ENCODE data around the gene SLC16A13.
A peak's percentile ranks its signal among the peaks of the same experiment; 100 is the strongest.

SLC16A13 gene

GRCh38 chr17:7056386-7056785 lies 20.6 kb downstream of the SLC16A13 start:
- Histone ChIP-seq H3K27me3 (no peaks in the 10 kb centered on the region), H3K36me3 (no peaks in the 10 kb centered on the region), H3K4me1 (no peaks in the 10 kb centered on the region), H3K9me3 (no peaks in the 10 kb centered on the region), H3K4me3 (ENCODE audit: low read depth, low read length) (no peak overlapping the region)
- no peak for DNase-seq
- TF ChIP-seq CTCF (IDR thresholded peaks at IDR 0.05; ENCODE audit: low read depth, low read length), result no peak

GRCh38 chr17:7058831-7059447 lies 23.1 kb downstream of the SLC16A13 start:
- H3K4me1 ChIP-seq, result peaks cover 4% of the 10 kb centered on the region
- no peaks in the 10 kb centered on the region for H3K27me3 ChIP-seq
- H3K9me3 ChIP-seq, result no peaks in the 10 kb centered on the region
- H3K4me3 ChIP-seq (ENCODE audit: low read depth, low read length), result no peak overlapping the region
- no peak for DNase-seq
- no peaks in the 10 kb centered on the region for H3K36me3 ChIP-seq
- no peak for TF ChIP-seq CTCF (IDR thresholded peaks at IDR 0.05; ENCODE audit: low read depth, low read length)

- no peaks in the 10 kb centered on the region for H3K9me3 ChIP-seq
- DNase-seq, result no peak
- peaks cover 10% of the 10 kb centered on the region for H3K4me1 ChIP-seq
- no peaks in the 10 kb centered on the region for H3K36me3 ChIP-seq
- no peak overlapping the region for H3K4me3 ChIP-seq (ENCODE audit: low read depth, low read length)
- H3K27me3 ChIP-seq, result no peaks in the 10 kb centered on the region
- TF ChIP-seq CTCF (IDR thresholded peaks at IDR 0.05; ENCODE audit: low read depth, low read length), result no peak
These were observed 24.5 kb downstream of the SLC16A13 start for GRCh38 chr17:7060165-7060891.

DNA sequence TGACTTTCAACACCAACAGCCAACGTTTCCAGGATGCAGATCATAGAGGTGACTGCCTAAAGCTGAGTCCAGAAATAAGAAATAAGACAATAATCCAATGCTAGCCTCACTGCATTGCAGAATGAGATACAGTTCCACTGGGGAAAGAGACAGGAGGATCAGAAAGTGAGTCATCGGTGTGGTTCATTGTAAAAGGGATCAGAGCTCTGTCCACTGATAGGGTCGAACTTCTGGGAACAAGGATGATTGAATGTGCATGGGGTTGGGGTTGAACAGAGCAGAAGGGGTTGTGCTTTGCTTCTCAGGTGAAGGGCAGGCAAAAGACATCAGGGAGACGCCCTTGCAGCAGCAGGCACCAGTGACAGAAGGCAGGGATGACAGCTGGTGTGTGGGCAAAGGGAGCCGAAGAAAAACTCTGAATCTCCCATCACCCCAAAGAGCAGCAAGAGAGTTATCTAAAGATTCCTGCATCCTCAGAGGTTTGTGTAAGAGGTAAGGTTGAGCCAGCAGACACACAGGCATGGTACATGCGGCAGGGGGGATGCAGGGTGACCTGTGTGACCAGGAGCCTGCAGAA lies 27.8 kb downstream of the SLC16A13 start:
- Histone ChIP-seq H3K27me3 (no peaks in the 10 kb centered on the region), H3K36me3 (no peaks in the 10 kb centered on the region), H3K4me3 (ENCODE audit: low read depth, low read length) (no peak overlapping the region), H3K9me3 (no peaks in the 10 kb centered on the region), H3K4me1 (peaks cover 10% of the 10 kb centered on the region)
- DNase-seq, result no peak
- TF ChIP-seq CTCF (IDR thresholded peaks at IDR 0.05; ENCODE audit: low read depth, low read length), result no peak

DNA sequence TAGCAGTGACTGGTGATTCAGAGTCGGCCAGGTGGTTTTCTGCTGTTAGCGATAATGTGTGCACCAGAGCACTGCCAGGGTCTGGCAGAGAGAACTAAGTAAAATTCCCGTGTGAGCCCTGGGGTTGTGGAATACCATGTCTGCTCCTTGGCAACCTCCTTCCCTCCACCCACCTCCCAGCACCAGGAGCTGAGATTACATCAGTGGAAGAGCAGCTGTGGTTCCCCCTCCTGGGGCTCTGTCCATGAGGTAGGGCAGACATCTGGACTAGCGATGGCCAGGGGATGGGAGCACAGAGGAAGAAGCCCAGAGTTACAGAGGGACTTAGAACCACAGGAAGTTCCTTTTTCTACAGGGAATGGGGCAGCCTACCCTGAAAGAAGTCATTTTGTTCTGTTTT lies 28.4 kb downstream of the SLC16A13 start:
- DNase-seq, result peak; percentile 56
- no peak for TF ChIP-seq CTCF (IDR thresholded peaks at IDR 0.05; ENCODE audit: low read depth, low read length)
- Histone ChIP-seq H3K9me3 (no peaks in the 10 kb centered on the region), H3K4me1 (peaks cover 10% of the 10 kb centered on the region), H3K27me3 (no peaks in the 10 kb centered on the region), H3K36me3 (no peaks in the 10 kb centered on the region), H3K4me3 (ENCODE audit: low read depth, low read length) (no peak overlapping the region)

DNA sequence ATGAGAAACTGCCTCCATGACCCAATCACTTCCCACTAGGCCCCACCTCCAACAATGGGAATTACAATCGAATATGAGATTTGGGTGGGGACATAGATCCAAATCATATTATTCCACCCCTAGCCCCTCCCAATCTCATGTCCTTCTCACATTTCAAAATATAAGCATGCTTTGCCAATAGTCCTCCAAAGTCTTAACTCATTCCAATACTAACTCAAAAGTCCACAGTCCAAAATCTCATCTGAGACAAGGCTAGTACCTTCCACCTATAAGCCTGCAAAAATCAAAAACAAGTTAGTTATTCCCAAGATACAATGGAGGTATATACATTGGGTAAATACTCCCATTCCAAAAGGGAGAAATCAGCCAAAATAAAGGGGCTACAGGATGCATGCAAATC lies 31.4 kb downstream of the SLC16A13 start:
- peaks cover 10% of the 10 kb centered on the region for H3K4me1 ChIP-seq
- no peak for DNase-seq
- H3K4me3 ChIP-seq (ENCODE audit: low read depth, low read length), result no peak overlapping the region
- no peaks in the 10 kb centered on the region for H3K36me3 ChIP-seq
- H3K27me3 ChIP-seq, result no peaks in the 10 kb centered on the region
- no peak for TF ChIP-seq CTCF (IDR thresholded peaks at IDR 0.05; ENCODE audit: low read depth, low read length)
- no peaks in the 10 kb centered on the region for H3K9me3 ChIP-seq

Measured in BE2C (cell line).